Thymus (tissue), 11 donors: Measurements from ENCODE around the gene ARRB2. TPM values are rescaled to one million over a fixed set of nuclear protein-coding genes. Genes with fewer than 3 reads are reported as not detected.

ENCODE experiments used
- DNase-seq, 9 donors: peaks; one replicate each; pipeline ENCODE4 v3.0.0-alpha.2; 2013; ENCODE audit warnings: low spot score in 9 of 9, low read depth in 6 of 9, missing footprints in 1 of 9
- H3K27ac ChIP-seq, 2 donors: one replicate each; pipeline ENCODE4 v1.5.1; 2013; ENCODE audit warnings: control low read depth in 1 of 2, low read depth in 1 of 2, low read length in 1 of 2, mild to moderate bottlenecking in 1 of 2, moderate library complexity in 1 of 2
- H3K27me3 ChIP-seq, 2 donors: one replicate each; pipeline ENCODE4 v1.5.1; 2013; ENCODE audit warnings: low read length in 1 of 2; ENCODE audit not compliant: control insufficient read depth in 2 of 2, insufficient read depth in 1 of 2
- H3K36me3 ChIP-seq, 2 donors: one replicate each; pipeline ENCODE4 v1.5.1; 2013; ENCODE audit warnings: low read length in 1 of 2, mild to moderate bottlenecking in 1 of 2, moderate library complexity in 1 of 2; ENCODE audit not compliant: control insufficient read depth in 2 of 2, insufficient read depth in 2 of 2
- H3K4me1 ChIP-seq, 2 donors: one replicate each; pipeline ENCODE4 v1.5.1; 2013; ENCODE audit warnings: low read length in 2 of 2; ENCODE audit not compliant: control insufficient read depth in 2 of 2, insufficient read depth in 2 of 2
- H3K4me3 ChIP-seq, 2 donors: one replicate each; pipeline ENCODE4 v1.5.1; 2013; ENCODE audit warnings: low read length in 2 of 2, control low read depth in 1 of 2, mild to moderate bottlenecking in 1 of 2
- H3K9me3 ChIP-seq, 2 donors: one replicate each; pipeline ENCODE4 v1.5.1; 2013; ENCODE audit warnings: low read length in 1 of 2, mild to moderate bottlenecking in 1 of 2; ENCODE audit not compliant: control insufficient read depth in 2 of 2, insufficient read depth in 1 of 2
- WGBS: extraction: QIAGEN DNeasy Blood & Tissue Kit; methylation state at CpG from one replicate; pipeline ENCODE4 v1.1.7; 2013; 5-methylcytosine and 5-hydroxymethylcytosine counted together
- polyA plus RNA-seq: library from polyadenylated mRNA; stranded (reverse); fragments of 200-250 nt; gene quantifications from one replicate; pipeline ENCODE4 v1.2.3, GENCODE V29; 2013
- total RNA-seq: library from RNA; stranded (reverse); fragments of 120-200 nt; gene quantifications from one replicate; pipeline ENCODE4 v1.2.4, GENCODE V29; 2013
- donor health status: healthy.

Gene ARRB2
- total and polyA plus RNA-seq, 2 donors = 60.2 to 91.2 TPM

DNA sequence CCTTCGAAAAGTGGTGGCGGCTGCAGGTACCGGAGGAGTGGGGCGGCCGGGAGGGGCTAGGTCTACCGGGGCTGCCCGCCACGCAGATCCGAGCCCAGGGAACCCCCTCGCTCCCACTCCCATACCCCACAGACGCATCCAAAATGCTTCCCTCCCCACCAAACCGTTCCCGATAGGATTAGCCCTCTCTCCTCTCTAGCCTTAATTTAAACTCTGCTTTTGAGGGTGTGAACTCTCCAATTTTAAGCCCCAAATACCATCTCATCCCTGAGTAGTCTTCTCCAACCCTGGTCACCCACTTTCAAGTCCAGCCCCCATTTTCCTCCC lies 29.6 kb downstream of the ARRB2 start:
- no peaks in the 10 kb centered on the region for H3K36me3 ChIP-seq
- H3K27ac ChIP-seq = no peak overlapping the region
- peaks cover 15 to 22% of the 10 kb centered on the region in 2 donors for H3K4me1 ChIP-seq
- WGBS = 19% methylated on average over 13 of the region's 13 CpGs
- H3K4me3 ChIP-seq = peak overlapping the region in 1 of 2 donors; percentile 68
- peaks cover 0 to 12% of the 10 kb centered on the region in 2 donors for H3K9me3 ChIP-seq
- DNase-seq = no peak
- peaks cover 44 to 99% of the 10 kb centered on the region in 2 donors for H3K27me3 ChIP-seq

DNA sequence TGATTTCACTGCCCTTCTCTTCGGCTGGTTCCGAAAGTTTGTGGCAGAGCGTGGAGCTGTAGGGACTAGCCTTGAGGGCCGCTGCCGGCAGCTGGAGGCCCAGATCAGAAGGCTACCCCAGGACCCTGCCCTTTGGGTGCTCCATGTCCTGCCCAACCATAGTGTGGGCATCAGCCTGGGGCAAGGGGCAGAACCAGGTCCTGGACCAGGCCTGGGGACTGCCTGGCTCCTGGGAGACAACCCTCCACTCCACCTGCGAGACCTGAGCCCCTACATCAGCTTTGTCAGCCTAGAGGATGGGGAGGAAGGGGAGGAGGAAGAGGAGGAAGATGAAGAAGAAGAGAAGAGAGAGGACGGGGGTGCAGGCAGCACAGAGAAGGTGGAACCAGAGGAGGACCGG lies 30.2 kb downstream of the ARRB2 start:
- DNase-seq = no peak
- peaks cover 48 to 99% of the 10 kb centered on the region in 2 donors for H3K27me3 ChIP-seq
- 95% methylated on average over 8 of the region's 8 CpGs for WGBS
- H3K4me1 ChIP-seq = peaks cover 15 to 27% of the 10 kb centered on the region in 2 donors
- H3K36me3 ChIP-seq = no peaks in the 10 kb centered on the region
- H3K9me3 ChIP-seq = peaks cover 0 to 17% of the 10 kb centered on the region in 2 donors
- H3K27ac ChIP-seq = no peak overlapping the region
- H3K4me3 ChIP-seq = no peak overlapping the region

DNA sequence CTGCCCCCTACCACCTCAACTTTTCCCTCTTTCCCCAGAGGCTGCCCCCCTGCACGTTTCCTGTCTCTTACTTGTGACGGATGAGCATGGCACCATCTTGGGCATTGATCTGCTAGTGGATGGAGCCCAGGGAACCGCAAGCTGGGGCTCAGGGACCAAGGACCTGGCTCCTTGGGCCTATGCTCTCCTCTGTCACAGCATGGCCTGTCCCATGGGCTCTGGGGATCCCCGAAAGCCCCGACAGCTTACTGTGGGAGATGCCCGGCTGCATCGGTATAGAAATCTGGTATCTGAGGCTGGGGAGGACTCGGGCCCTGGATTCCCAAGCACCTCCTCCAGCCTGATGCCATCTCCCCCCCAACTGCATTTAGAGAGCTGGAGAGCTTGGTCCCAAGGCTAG lies 31.1 kb downstream of the ARRB2 start:
- Histone ChIP-seq H3K4me1 (peaks cover 15 to 27% of the 10 kb centered on the region in 2 donors), H3K27ac (no peak overlapping the region), H3K36me3 (no peaks in the 10 kb centered on the region), H3K4me3 (no peak overlapping the region), H3K27me3 (peaks cover 51 to 100% of the 10 kb centered on the region in 2 donors), H3K9me3 (peaks cover 0 to 17% of the 10 kb centered on the region in 2 donors)
- DNase-seq = no peak
- WGBS = 97% methylated on average over 8 of the region's 8 CpGs

GRCh38 chr17:4742133-4742532 lies 31.7 kb downstream of the ARRB2 start:
- no peak overlapping the region for H3K27ac ChIP-seq
- DNase-seq = no peak
- H3K9me3 ChIP-seq = peaks cover 0 to 17% of the 10 kb centered on the region in 2 donors
- H3K4me3 ChIP-seq = no peak overlapping the region
- 97% methylated on average over 9 of the region's 9 CpGs for WGBS
- peaks cover 51 to 98% of the 10 kb centered on the region in 2 donors for H3K27me3 ChIP-seq
- H3K4me1 ChIP-seq = peaks cover 15 to 27% of the 10 kb centered on the region in 2 donors
- H3K36me3 ChIP-seq = no peaks in the 10 kb centered on the region

DNA sequence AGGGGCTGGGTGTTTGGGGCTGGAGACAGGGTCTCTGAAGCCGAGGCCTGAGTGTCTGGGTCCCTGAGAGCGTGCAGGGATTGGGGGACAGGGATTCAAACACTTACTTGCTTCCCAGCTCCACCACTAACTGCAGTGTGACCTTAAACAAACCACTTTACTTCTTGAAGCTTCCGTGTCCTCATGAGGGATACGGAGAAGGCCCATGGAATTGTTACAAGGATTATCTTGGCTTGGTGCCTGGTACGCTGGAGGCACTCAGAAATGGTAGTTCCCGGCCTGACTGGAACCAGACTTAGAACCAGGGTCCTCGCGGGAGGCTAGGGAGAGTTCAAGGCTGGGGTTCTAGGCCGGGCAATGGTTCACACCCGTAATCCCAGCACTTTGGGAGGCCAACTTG lies 32.2 kb downstream of the ARRB2 start:
- 96% methylated on average over 10 of the region's 10 CpGs for WGBS
- no peaks in the 10 kb centered on the region for H3K36me3 ChIP-seq
- DNase-seq = no peak

GRCh38 chr17:4743216-4743615 lies 32.8 kb downstream of the ARRB2 start:
- H3K27ac ChIP-seq = no peak overlapping the region
- WGBS = 98% methylated on average over 8 of the region's 8 CpGs
- H3K27me3 ChIP-seq = peaks cover 49 to 96% of the 10 kb centered on the region in 2 donors
- H3K4me1 ChIP-seq = peaks cover 15 to 28% of the 10 kb centered on the region in 2 donors
- no peaks in the 10 kb centered on the region for H3K36me3 ChIP-seq
- H3K9me3 ChIP-seq = peaks cover 0 to 17% of the 10 kb centered on the region in 2 donors
- no peak overlapping the region for H3K4me3 ChIP-seq
- no peak for DNase-seq

More for the DNA sequence above, 32.2 kb downstream of the ARRB2 start:
- Histone ChIP-seq H3K4me1 (peaks cover 15 to 27% of the 10 kb centered on the region in 2 donors), H3K27ac (no peak overlapping the region), H3K4me3 (no peak overlapping the region), H3K27me3 (peaks cover 51 to 97% of the 10 kb centered on the region in 2 donors), H3K9me3 (peaks cover 0 to 17% of the 10 kb centered on the region in 2 donors)

GRCh38 chr17:4743898-4744297 lies 33.5 kb downstream of the ARRB2 start:
- no peak for DNase-seq
- Histone ChIP-seq H3K36me3 (no peaks in the 10 kb centered on the region), H3K4me1 (peaks cover 9 to 26% of the 10 kb centered on the region in 2 donors), H3K9me3 (peaks cover 0 to 10% of the 10 kb centered on the region in 2 donors), H3K27me3 (peaks cover 43 to 96% of the 10 kb centered on the region in 2 donors), H3K27ac (no peak overlapping the region), H3K4me3 (no peak overlapping the region)
- WGBS = 97% methylated on average over 9 of the region's 9 CpGs

- H3K4me1 ChIP-seq = peaks cover 0 to 17% of the 10 kb centered on the region in 2 donors
- no peaks in the 10 kb centered on the region for H3K36me3 ChIP-seq
- H3K27me3 ChIP-seq = peaks cover 29 to 92% of the 10 kb centered on the region in 2 donors
- peaks cover 0 to 10% of the 10 kb centered on the region in 2 donors for H3K9me3 ChIP-seq
- DNase-seq = no peak
- no peak overlapping the region for H3K27ac ChIP-seq
- 27% methylated on average over 51 of the region's 51 CpGs for WGBS
- H3K4me3 ChIP-seq = no peak overlapping the region
These were observed 34.9 kb downstream of the ARRB2 start for GRCh38 chr17:4744999-4745969.

- WGBS = 4% methylated on average over 5 of the region's 5 CpGs
- no peaks in the 10 kb centered on the region for H3K36me3 ChIP-seq
- peaks cover 0 to 7% of the 10 kb centered on the region in 2 donors for H3K9me3 ChIP-seq
- peaks cover 22 to 79% of the 10 kb centered on the region in 2 donors for H3K27me3 ChIP-seq
- peak overlapping the region in 1 of 2 donors; percentile 1 for H3K27ac ChIP-seq
- peaks cover 0 to 17% of the 10 kb centered on the region in 2 donors for H3K4me1 ChIP-seq
- DNase-seq = peak in 5 of 9 donors; percentile 27 to 70 (median 43)
- H3K4me3 ChIP-seq = no peak overlapping the region
These were observed 37.4 kb downstream of the ARRB2 start for GRCh38 chr17:4747847-4748246.
